MM.1S (cell line): Measurements from ENCODE around the gene PP2D1.

ENCODE experiments used
- EZH2 ChIP-seq: fragments of 300-600 bp; sonication (generic); optimal IDR thresholded peaks from 2 replicates; pipeline ENCODE3; 2017; ENCODE audit warnings: low read depth, mild to moderate bottlenecking, antibody characterized with exemption, low read length, mixed read lengths
- EZH2phosphoT487 ChIP-seq: fragments of 300-600 bp; sonication (generic); IDR thresholded peaks from 2 replicates; pipeline ENCODE4 v1.6.1; 2018; ENCODE audit warnings: antibody characterized with exemption, low read length
- TF ChIP-seq, protein P1 (sequence below): fragments of 300-600 bp; sonication (generic); IDR thresholded peaks from 2 replicates; pipeline ENCODE4 v1.5.1; 2016; ENCODE audit warnings: antibody characterized with exemption, low read length, mixed read lengths

DNA sequence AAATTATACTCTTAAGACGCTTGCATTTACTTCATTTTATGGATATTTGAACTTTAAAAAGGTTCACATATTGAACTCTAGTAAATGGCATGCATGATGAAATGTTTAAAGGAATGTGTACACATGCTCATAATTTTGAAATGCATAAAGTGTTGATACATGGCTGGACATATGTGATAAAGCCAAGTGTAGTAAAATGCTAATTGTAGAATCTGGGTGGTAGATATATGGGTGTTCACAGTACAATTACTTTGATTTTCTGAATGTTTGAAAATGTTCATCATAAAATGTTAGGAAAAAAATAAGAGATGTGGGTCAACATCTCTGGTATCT, 73.8 kb downstream of the PP2D1 start:
- TF ChIP-seq, protein P1, sequence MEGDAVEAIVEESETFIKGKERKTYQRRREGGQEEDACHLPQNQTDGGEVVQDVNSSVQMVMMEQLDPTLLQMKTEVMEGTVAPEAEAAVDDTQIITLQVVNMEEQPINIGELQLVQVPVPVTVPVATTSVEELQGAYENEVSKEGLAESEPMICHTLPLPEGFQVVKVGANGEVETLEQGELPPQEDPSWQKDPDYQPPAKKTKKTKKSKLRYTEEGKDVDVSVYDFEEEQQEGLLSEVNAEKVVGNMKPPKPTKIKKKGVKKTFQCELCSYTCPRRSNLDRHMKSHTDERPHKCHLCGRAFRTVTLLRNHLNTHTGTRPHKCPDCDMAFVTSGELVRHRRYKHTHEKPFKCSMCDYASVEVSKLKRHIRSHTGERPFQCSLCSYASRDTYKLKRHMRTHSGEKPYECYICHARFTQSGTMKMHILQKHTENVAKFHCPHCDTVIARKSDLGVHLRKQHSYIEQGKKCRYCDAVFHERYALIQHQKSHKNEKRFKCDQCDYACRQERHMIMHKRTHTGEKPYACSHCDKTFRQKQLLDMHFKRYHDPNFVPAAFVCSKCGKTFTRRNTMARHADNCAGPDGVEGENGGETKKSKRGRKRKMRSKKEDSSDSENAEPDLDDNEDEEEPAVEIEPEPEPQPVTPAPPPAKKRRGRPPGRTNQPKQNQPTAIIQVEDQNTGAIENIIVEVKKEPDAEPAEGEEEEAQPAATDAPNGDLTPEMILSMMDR, result no peak
- TF ChIP-seq EZH2 (no peak), EZH2phosphoT487 (no peak)
